Measurements from ENCODE around the gene AFF2. TPM values are rescaled to one million over a fixed set of nuclear protein-coding genes. Genes with fewer than 3 reads are reported as not detected.

AFF2 gene
- polyA plus RNA-seq, 1 experiment, result not detected

DNA sequence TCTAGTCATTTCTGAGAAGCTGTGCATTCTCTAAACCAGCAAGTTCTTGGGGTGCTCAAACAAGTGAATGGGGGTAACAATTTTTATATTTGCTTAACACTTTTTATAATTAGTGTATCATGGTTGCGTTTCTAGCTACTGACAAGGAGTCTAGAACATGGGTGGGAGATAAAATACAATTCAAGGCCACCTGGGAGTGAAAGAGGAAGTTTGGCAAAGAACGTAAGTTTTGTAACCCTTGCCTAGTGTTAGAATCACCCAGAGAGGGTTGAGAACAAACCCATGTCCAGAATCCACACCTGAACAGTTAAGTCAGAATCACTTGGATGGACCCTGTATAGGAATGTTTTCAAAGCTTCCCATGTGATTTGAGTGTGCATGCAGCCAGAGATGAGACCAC lies 92.7 kb downstream of the AFF2 start:
- DNase-seq (ENCODE audit: low read depth), result no peak
- POLR2A ChIA-PET, result no interaction called here
- CTCF ChIA-PET, result no interaction called here
- TF ChIP-seq, protein P1, sequence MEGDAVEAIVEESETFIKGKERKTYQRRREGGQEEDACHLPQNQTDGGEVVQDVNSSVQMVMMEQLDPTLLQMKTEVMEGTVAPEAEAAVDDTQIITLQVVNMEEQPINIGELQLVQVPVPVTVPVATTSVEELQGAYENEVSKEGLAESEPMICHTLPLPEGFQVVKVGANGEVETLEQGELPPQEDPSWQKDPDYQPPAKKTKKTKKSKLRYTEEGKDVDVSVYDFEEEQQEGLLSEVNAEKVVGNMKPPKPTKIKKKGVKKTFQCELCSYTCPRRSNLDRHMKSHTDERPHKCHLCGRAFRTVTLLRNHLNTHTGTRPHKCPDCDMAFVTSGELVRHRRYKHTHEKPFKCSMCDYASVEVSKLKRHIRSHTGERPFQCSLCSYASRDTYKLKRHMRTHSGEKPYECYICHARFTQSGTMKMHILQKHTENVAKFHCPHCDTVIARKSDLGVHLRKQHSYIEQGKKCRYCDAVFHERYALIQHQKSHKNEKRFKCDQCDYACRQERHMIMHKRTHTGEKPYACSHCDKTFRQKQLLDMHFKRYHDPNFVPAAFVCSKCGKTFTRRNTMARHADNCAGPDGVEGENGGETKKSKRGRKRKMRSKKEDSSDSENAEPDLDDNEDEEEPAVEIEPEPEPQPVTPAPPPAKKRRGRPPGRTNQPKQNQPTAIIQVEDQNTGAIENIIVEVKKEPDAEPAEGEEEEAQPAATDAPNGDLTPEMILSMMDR (IDR thresholded peaks at IDR 0.05; ENCODE audit: insufficient read depth, low read depth, low read length), result no peak
- no peaks in the 10 kb centered on the region for H3K36me3 ChIP-seq (ENCODE audit: control insufficient read depth, insufficient read depth, low read length)
- H3K27me3 ChIP-seq (ENCODE audit: control insufficient read depth, insufficient read depth, low read length), result no peaks in the 10 kb centered on the region
- H3K4me3 ChIP-seq (ENCODE audit: low read depth, low read length), result no peak overlapping the region

- CTCF ChIA-PET, result no interaction called here
- TF ChIP-seq, protein P1 (IDR thresholded peaks at IDR 0.05; ENCODE audit: insufficient read depth, low read depth, low read length), result no peak
- DNase-seq (ENCODE audit: low read depth), result no peak
- Histone ChIP-seq H3K27me3 (ENCODE audit: control insufficient read depth, insufficient read depth, low read length) (no peaks in the 10 kb centered on the region), H3K4me3 (ENCODE audit: low read depth, low read length) (no peak overlapping the region), H3K36me3 (ENCODE audit: control insufficient read depth, insufficient read depth, low read length) (no peaks in the 10 kb centered on the region)
- POLR2A ChIA-PET, result no interaction called here
These were observed 93.6 kb downstream of the AFF2 start for GRCh38 chrX:148593987-148594386.

DNA sequence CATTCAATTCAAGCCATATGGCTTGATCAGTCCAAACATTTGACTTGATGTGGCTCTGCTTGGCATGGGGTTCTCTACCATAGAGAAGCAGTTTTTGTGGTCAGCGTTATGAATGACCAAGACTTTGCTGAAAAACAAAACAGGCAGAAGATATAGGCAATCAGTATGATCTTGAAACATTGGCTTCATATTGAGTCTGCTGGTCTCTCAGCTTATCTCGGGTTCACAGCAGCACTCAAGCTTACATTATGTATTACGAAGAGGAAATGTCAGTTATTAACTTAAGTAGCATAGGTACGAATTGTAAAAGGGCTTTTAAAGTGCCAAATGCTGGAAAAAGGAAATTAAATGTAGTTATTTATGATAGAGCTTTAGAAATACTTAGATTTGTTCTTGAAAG lies 99.0 kb downstream of the AFF2 start:
- CTCF ChIA-PET, result no interaction called here
- TF ChIP-seq, protein P1 (IDR thresholded peaks at IDR 0.05; ENCODE audit: insufficient read depth, low read depth, low read length), result no peak

DNA sequence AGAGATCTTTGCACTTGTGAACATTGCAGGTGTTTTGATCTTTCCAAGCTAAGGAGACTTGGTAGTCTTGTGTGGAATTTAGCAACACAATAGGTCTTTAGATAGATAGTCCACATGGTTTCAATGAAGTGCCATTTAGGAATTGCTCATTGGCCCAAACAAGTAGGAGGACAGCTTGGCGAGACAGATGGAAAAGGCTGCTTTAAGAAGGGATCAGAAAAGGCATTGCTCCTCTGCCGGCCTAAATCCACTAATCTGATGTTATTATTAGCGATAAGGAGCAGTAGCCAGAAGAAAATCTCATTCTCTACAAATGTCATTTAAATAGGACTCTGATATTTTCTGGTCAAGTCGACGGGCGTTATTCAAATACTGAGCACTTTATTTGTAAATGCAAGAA lies 99.7 kb downstream of the AFF2 start:
- no peak for DNase-seq (ENCODE audit: low read depth)
- H3K4me3 ChIP-seq (ENCODE audit: low read depth, low read length), result no peak overlapping the region
- CTCF ChIA-PET, result no interaction called here
- POLR2A ChIA-PET, result no interaction called here
- H3K36me3 ChIP-seq (ENCODE audit: control insufficient read depth, insufficient read depth, low read length), result no peaks in the 10 kb centered on the region
- TF ChIP-seq, protein P1 (IDR thresholded peaks at IDR 0.05; ENCODE audit: insufficient read depth, low read depth, low read length), result no peak
- no peaks in the 10 kb centered on the region for H3K27me3 ChIP-seq (ENCODE audit: control insufficient read depth, insufficient read depth, low read length)

More for the DNA sequence above, 99.0 kb downstream of the AFF2 start:
- DNase-seq (ENCODE audit: low read depth), result no peak
- POLR2A ChIA-PET, result no interaction called here
- H3K4me3 ChIP-seq (ENCODE audit: low read depth, low read length), result no peak overlapping the region
- H3K27me3 ChIP-seq (ENCODE audit: control insufficient read depth, insufficient read depth, low read length), result no peaks in the 10 kb centered on the region
- H3K36me3 ChIP-seq (ENCODE audit: control insufficient read depth, insufficient read depth, low read length), result no peaks in the 10 kb centered on the region

DNA sequence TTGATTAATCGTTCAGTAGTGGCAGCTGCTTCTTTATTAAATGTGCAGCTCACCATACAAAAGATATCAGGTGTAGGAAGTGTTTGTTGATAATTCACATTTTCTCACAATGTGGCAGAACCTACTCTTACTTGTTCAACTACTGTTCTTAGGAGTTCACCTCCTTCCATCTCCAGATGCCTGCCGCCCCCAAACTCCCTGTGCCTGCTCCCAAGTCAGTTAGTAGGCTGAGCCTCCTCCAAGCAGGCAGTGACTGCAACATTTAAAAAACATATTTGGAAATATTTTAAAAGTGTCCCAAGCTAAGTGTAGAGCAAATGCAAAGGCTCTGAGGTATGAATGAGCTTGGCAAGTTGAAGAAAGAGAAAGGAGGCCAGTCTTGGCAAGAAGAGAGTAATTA lies 100.2 kb downstream of the AFF2 start:
- no peaks in the 10 kb centered on the region for H3K36me3 ChIP-seq (ENCODE audit: control insufficient read depth, insufficient read depth, low read length)
- POLR2A ChIA-PET, result no interaction called here

More for the DNA sequence above, 100.2 kb downstream of the AFF2 start:
- CTCF ChIA-PET, result no interaction called here
- no peak for DNase-seq (ENCODE audit: low read depth)
- Histone ChIP-seq H3K27me3 (ENCODE audit: control insufficient read depth, insufficient read depth, low read length) (no peaks in the 10 kb centered on the region), H3K4me3 (ENCODE audit: low read depth, low read length) (no peak overlapping the region)
- TF ChIP-seq, protein P1 (IDR thresholded peaks at IDR 0.05; ENCODE audit: insufficient read depth, low read depth, low read length), result no peak
